GM18867 (cell line): Measurements from ENCODE around the gene RNASEH2A.

Experiments
- ATAC-seq: cut with Tn5 transposase; IDR thresholded peaks from one replicate; pipeline ENCODE4 v1.9.1; 2021; ENCODE audit warnings: mild to moderate bottlenecking, moderate library complexity; ENCODE audit not compliant: unreplicated experiment

RNASEH2A gene

DNA sequence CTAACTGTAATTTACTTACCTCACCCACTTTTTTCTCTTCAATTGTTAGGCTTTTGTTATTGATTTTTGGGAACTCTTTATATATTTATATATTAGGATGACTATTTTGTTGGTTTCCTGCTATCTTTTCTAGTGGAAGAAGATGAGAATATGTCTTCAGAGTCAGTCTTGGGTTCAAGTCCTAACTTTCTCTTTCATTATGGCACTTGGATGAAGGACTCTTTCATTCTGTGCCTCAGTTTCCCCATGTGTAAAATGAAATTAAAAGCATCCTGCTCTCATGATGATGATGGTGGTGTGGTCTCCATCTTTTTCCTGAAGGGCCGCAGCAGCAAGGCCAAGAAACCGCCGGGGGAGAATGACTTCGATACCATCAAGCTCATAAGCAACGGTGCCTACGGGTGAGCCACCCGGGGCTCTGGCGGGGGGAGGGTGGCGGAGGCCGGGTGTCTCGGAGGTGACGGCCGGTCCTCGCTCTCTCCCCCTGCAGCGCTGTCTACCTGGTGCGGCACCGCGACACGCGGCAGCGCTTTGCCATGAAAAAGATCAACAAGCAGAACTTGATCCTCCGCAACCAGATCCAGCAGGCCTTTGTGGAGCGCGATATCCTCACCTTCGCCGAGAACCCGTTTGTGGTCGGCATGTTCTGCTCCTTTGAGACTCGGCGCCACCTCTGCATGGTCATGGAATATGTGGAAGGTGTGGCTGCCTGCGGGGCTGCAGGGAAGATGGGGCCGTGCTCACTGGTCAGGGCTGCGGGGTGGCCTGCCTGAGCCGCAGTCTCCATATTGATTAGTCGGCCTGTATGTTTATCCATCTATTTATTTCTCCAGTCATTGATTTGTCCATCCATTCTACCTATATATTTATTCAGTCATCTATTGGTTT lies 51.9 kb downstream of the RNASEH2A start:
- no peak for ATAC-seq

DNA sequence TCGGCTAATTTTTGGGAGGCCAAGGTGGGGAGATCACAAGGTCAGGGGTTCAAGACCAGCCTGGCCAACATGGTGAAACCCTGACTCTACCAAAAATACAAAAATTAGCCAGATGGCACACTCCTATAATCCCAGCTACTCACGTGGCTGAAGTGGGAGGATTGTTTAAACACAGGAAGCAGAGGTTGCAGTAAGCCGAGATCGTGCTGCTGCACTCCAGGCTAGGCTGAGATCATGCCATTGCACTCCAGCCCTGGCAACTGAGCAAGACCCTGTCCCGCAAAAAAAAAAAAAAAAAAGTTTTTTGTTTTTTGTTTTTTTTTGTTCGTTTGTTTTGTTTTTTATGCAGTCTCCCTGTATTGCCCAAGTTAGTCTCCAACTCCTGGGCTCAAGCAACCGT lies 53.2 kb downstream of the RNASEH2A start:
- no peak for ATAC-seq
